ENCODE data around the gene OXCT1.

Gene OXCT1

GRCh38 chr5:41869724-41870626, at the start of gene OXCT1:
Gene OXCT1 (minus strand): TSS chr5:41870425. CDS start chr5:41870358, 67 bp downstream.
- peak; percentile 90 to 93 for DNase-seq

- DNase-seq = no peak
Observed at GRCh38 chr5:41918105-41918504, 47.9 kb upstream of the OXCT1 start.

GRCh38 chr5:41908374-41909079, 38.3 kb upstream of the OXCT1 start:
- DNase-seq = no peak

GRCh38 chr5:41906151-41906550, 35.9 kb upstream of the OXCT1 start:
- DNase-seq = no peak

- peak; percentile 98 to 99 for DNase-seq
Observed at GRCh38 chr5:41903892-41904799, 33.9 kb upstream of the OXCT1 start, which contains the start of gene RIMOC1. Gene RIMOC1 (plus strand): TSS chr5:41904344. CDS start chr5:41904368, 24 bp downstream.

- no peak for DNase-seq
Observed at GRCh38 chr5:41903382-41903891, 33.2 kb upstream of the OXCT1 start.

GRCh38 chr5:41896230-41896629, 26.0 kb upstream of the OXCT1 start:
- no peak for DNase-seq

- no peak for DNase-seq
Observed at GRCh38 chr5:41893074-41893851, 23.0 kb upstream of the OXCT1 start.

GRCh38 chr5:41892031-41892430, 21.8 kb upstream of the OXCT1 start:
- DNase-seq = no peak

- no peak for DNase-seq
Observed at GRCh38 chr5:41891066-41891707, 21.0 kb upstream of the OXCT1 start.

GRCh38 chr5:41885286-41885685, 15.1 kb upstream of the OXCT1 start:
- no peak for DNase-seq

GRCh38 chr5:41883936-41884335, 13.7 kb upstream of the OXCT1 start:
- no peak for DNase-seq

GRCh38 chr5:41883243-41883642, 13.0 kb upstream of the OXCT1 start:
- no peak for DNase-seq

- no peak for DNase-seq
Observed at GRCh38 chr5:41882765-41883164, 12.5 kb upstream of the OXCT1 start.

GRCh38 chr5:41878643-41879478, 8.6 kb upstream of the OXCT1 start:
- no peak for DNase-seq

GRCh38 chr5:41878173-41878572, 7.9 kb upstream of the OXCT1 start:
- DNase-seq = no peak

- no peak for DNase-seq
Observed at GRCh38 chr5:41877408-41877807, 7.2 kb upstream of the OXCT1 start.

GRCh38 chr5:41876678-41877077, 6.5 kb upstream of the OXCT1 start:
- DNase-seq = no peak

GRCh38 chr5:41875121-41875520, 4.9 kb upstream of the OXCT1 start:
- DNase-seq = no peak

- DNase-seq = no peak
Observed at GRCh38 chr5:41874512-41875060, 4.4 kb upstream of the OXCT1 start.

Measured in activated CD4-positive, alpha-beta T cell treated with anti-CD3 and anti-CD28 coated beads, Interleukin-2, amount 50 U/mL, for 48 hours (primary cell).